ENCODE data around the gene ANKRD13C. TPM values are rescaled to one million over a fixed set of nuclear protein-coding genes. Genes with fewer than 3 reads are reported as not detected.
A peak's percentile ranks its signal among the peaks of the same experiment; 100 is the strongest.
"Not testable (repeated sequence)": the region's sequence is repeated elsewhere in the genome, so short reads cannot be mapped to it uniquely, and the experiment has no call there.

Gene ANKRD13C
- total RNA-seq, 1 donor from 2014 or later: 26.5 TPM

- peaks cover 33% of the 10 kb centered on the region for H3K4me1 Mint-ChIP-seq (ENCODE audit: low read depth)
- intact Hi-C loops (cut with micrococcal nuclease): loop anchor here (1.0 to 5.0 kb wide), 5 partner anchors 58 to 728 kb away; partner anchors contain the start of genes CTH, LRRC40, SRSF11 and ZRANB2
Observed at GRCh38 chr1:70353601-70354331, 756 bp downstream of the ANKRD13C start.

GRCh38 chr1:70353044-70353443 is 1.5 kb downstream of the ANKRD13C start:
- intact Hi-C loops (cut with micrococcal nuclease): loop anchor here (5.0 kb wide), 1 partner anchor 714 kb away; no protein-coding TSS in a partner anchor
- Mint-ChIP-seq H3K27ac (peak overlapping the region; percentile 95), H3K36me3 (ENCODE audit: low read depth) (peaks cover 22% of the 10 kb centered on the region), H3K27me3 (ENCODE audit: insufficient read depth) (no peaks in the 10 kb centered on the region), H3K4me3 (peak overlapping the region; percentile 89), H3K9me3 (no peaks in the 10 kb centered on the region), H3K4me1 (ENCODE audit: low read depth) (peaks cover 33% of the 10 kb centered on the region)
- no peak for DNase-seq (ENCODE audit: low spot score)

More at GRCh38 chr1:70353601-70354331, 756 bp downstream of the ANKRD13C start:
- peaks cover 17% of the 10 kb centered on the region for H3K36me3 Mint-ChIP-seq (ENCODE audit: low read depth)
- H3K27me3 Mint-ChIP-seq (ENCODE audit: insufficient read depth): no peaks in the 10 kb centered on the region
- peak; percentile 26 for DNase-seq (ENCODE audit: low spot score)
- H3K9me3 Mint-ChIP-seq: no peaks in the 10 kb centered on the region
- H3K4me3 Mint-ChIP-seq: peak overlapping the region; percentile 89
- peak overlapping the region; percentile 95 for H3K27ac Mint-ChIP-seq

GRCh38 chr1:70349799-70350198 is 4.7 kb downstream of the ANKRD13C start:
- intact Hi-C loops (cut with micrococcal nuclease): loop anchor here (5.0 kb wide), 1 partner anchor 718 kb away; no protein-coding TSS in a partner anchor
- not testable (repeated sequence) for H3K27me3 Mint-ChIP-seq (ENCODE audit: insufficient read depth); H3K27ac Mint-ChIP-seq; H3K4me3 Mint-ChIP-seq; H3K9me3 Mint-ChIP-seq; DNase-seq (ENCODE audit: low spot score)
- peaks cover 22% of the 10 kb centered on the region for H3K36me3 Mint-ChIP-seq (ENCODE audit: low read depth)
- peaks cover 37% of the 10 kb centered on the region for H3K4me1 Mint-ChIP-seq (ENCODE audit: low read depth)

GRCh38 chr1:70348399-70349165 is 5.9 kb downstream of the ANKRD13C start:
- Mint-ChIP-seq H3K27me3 (ENCODE audit: insufficient read depth) (no peaks in the 10 kb centered on the region), H3K4me3 (no peak overlapping the region), H3K27ac (no peak overlapping the region), H3K36me3 (ENCODE audit: low read depth) (peaks cover 23% of the 10 kb centered on the region), H3K9me3 (no peaks in the 10 kb centered on the region), H3K4me1 (ENCODE audit: low read depth) (peaks cover 35% of the 10 kb centered on the region)
- DNase-seq (ENCODE audit: low spot score): no peak
- intact Hi-C loops (cut with micrococcal nuclease): no loop called here

GRCh38 chr1:70339644-70340043 is 14.9 kb downstream of the ANKRD13C start:
- H3K27ac Mint-ChIP-seq; DNase-seq (ENCODE audit: low spot score); H3K4me1 Mint-ChIP-seq (ENCODE audit: low read depth); H3K27me3 Mint-ChIP-seq (ENCODE audit: insufficient read depth); intact Hi-C loops (cut with micrococcal nuclease); H3K4me3 Mint-ChIP-seq; H3K9me3 Mint-ChIP-seq: not testable (repeated sequence)
- peaks cover 13% of the 10 kb centered on the region for H3K36me3 Mint-ChIP-seq (ENCODE audit: low read depth)

GRCh38 chr1:70336050-70336449 is 18.5 kb downstream of the ANKRD13C start:
- no peak for DNase-seq (ENCODE audit: low spot score)
- Mint-ChIP-seq H3K4me3 (no peak overlapping the region), H3K36me3 (ENCODE audit: low read depth) (peaks cover 11% of the 10 kb centered on the region), H3K4me1 (ENCODE audit: low read depth) (peaks cover 2% of the 10 kb centered on the region), H3K9me3 (no peaks in the 10 kb centered on the region), H3K27ac (no peak overlapping the region), H3K27me3 (ENCODE audit: insufficient read depth) (no peaks in the 10 kb centered on the region)
- intact Hi-C loops (cut with micrococcal nuclease): no loop called here

GRCh38 chr1:70334436-70334835 is 20.1 kb downstream of the ANKRD13C start:
- H3K27ac Mint-ChIP-seq: no peak overlapping the region
- H3K27me3 Mint-ChIP-seq (ENCODE audit: insufficient read depth): no peaks in the 10 kb centered on the region
- no peak overlapping the region for H3K4me3 Mint-ChIP-seq
- intact Hi-C loops (cut with micrococcal nuclease): no loop called here
- H3K36me3 Mint-ChIP-seq (ENCODE audit: low read depth): peaks cover 14% of the 10 kb centered on the region
- no peaks in the 10 kb centered on the region for H3K9me3 Mint-ChIP-seq
- DNase-seq (ENCODE audit: low spot score): no peak
- peaks cover 7% of the 10 kb centered on the region for H3K4me1 Mint-ChIP-seq (ENCODE audit: low read depth)

GRCh38 chr1:70333245-70333644 is 21.3 kb downstream of the ANKRD13C start:
- no peak overlapping the region for H3K27ac Mint-ChIP-seq
- no peaks in the 10 kb centered on the region for H3K27me3 Mint-ChIP-seq (ENCODE audit: insufficient read depth)
- peaks cover 7% of the 10 kb centered on the region for H3K4me1 Mint-ChIP-seq (ENCODE audit: low read depth)
- no peak overlapping the region for H3K4me3 Mint-ChIP-seq
- DNase-seq (ENCODE audit: low spot score): no peak
- H3K9me3 Mint-ChIP-seq: no peaks in the 10 kb centered on the region
- intact Hi-C loops (cut with micrococcal nuclease): no loop called here
- H3K36me3 Mint-ChIP-seq (ENCODE audit: low read depth): peaks cover 14% of the 10 kb centered on the region

GRCh38 chr1:70331962-70332361 is 22.6 kb downstream of the ANKRD13C start:
- H3K9me3 Mint-ChIP-seq: no peaks in the 10 kb centered on the region
- H3K4me3 Mint-ChIP-seq: no peak overlapping the region
- peaks cover 13% of the 10 kb centered on the region for H3K36me3 Mint-ChIP-seq (ENCODE audit: low read depth)
- peaks cover 14% of the 10 kb centered on the region for H3K4me1 Mint-ChIP-seq (ENCODE audit: low read depth)
- H3K27me3 Mint-ChIP-seq (ENCODE audit: insufficient read depth): no peaks in the 10 kb centered on the region
- no peak overlapping the region for H3K27ac Mint-ChIP-seq
- DNase-seq (ENCODE audit: low spot score): no peak
- intact Hi-C loops (cut with micrococcal nuclease): no loop called here

- Mint-ChIP-seq H3K27me3 (ENCODE audit: insufficient read depth) (no peaks in the 10 kb centered on the region), H3K27ac (no peak overlapping the region), H3K36me3 (ENCODE audit: low read depth) (peaks cover 16% of the 10 kb centered on the region), H3K9me3 (no peaks in the 10 kb centered on the region), H3K4me3 (no peak overlapping the region), H3K4me1 (ENCODE audit: low read depth) (peaks cover 14% of the 10 kb centered on the region)
- DNase-seq (ENCODE audit: low spot score): no peak
- intact Hi-C loops (cut with micrococcal nuclease): no loop called here
Observed at GRCh38 chr1:70327306-70328076, 27.0 kb downstream of the ANKRD13C start.

- Mint-ChIP-seq H3K9me3 (no peaks in the 10 kb centered on the region), H3K27ac (no peak overlapping the region), H3K4me3 (no peak overlapping the region), H3K27me3 (ENCODE audit: insufficient read depth) (no peaks in the 10 kb centered on the region), H3K4me1 (ENCODE audit: low read depth) (peaks cover 7% of the 10 kb centered on the region), H3K36me3 (ENCODE audit: low read depth) (peaks cover 15% of the 10 kb centered on the region)
- intact Hi-C loops (cut with micrococcal nuclease): no loop called here
- DNase-seq (ENCODE audit: low spot score): no peak
Observed at GRCh38 chr1:70324683-70325082, 29.8 kb downstream of the ANKRD13C start.

GRCh38 chr1:70319750-70320149 is 34.8 kb downstream of the ANKRD13C start:
- H3K4me3 Mint-ChIP-seq: no peak overlapping the region
- H3K36me3 Mint-ChIP-seq (ENCODE audit: low read depth): peaks cover 14% of the 10 kb centered on the region
- H3K27ac Mint-ChIP-seq: no peak overlapping the region
- intact Hi-C loops (cut with micrococcal nuclease): no loop called here
- H3K9me3 Mint-ChIP-seq: no peaks in the 10 kb centered on the region
- H3K4me1 Mint-ChIP-seq (ENCODE audit: low read depth): no peaks in the 10 kb centered on the region
- H3K27me3 Mint-ChIP-seq (ENCODE audit: insufficient read depth): no peaks in the 10 kb centered on the region
- DNase-seq (ENCODE audit: low spot score): no peak

Data from activated T-helper 1 cell treated with anti-CD3 and anti-CD28 coated beads, Interleukin-12 subunit alpha, Interleukin-12 subunit beta, Interleukin-2, Interleukin-4 antibody, amounts not matched to agents 30 ng/mL and 10 ng/mL and 1 ng/mL, durations not matched to agents 14 hours and 24 hours and 36 hours (primary cell).